HG03097 (cell line): ENCODE results near the gene RHEB.
A peak's percentile ranks its signal among the peaks of the same experiment; 100 is the strongest.

Source experiments
- ATAC-seq: cut with Tn5 transposase; IDR thresholded peaks from one replicate; pipeline ENCODE4 v1.9.1; 2021; ENCODE audit not compliant: unreplicated experiment, low FRiP score

The RHEB gene

DNA sequence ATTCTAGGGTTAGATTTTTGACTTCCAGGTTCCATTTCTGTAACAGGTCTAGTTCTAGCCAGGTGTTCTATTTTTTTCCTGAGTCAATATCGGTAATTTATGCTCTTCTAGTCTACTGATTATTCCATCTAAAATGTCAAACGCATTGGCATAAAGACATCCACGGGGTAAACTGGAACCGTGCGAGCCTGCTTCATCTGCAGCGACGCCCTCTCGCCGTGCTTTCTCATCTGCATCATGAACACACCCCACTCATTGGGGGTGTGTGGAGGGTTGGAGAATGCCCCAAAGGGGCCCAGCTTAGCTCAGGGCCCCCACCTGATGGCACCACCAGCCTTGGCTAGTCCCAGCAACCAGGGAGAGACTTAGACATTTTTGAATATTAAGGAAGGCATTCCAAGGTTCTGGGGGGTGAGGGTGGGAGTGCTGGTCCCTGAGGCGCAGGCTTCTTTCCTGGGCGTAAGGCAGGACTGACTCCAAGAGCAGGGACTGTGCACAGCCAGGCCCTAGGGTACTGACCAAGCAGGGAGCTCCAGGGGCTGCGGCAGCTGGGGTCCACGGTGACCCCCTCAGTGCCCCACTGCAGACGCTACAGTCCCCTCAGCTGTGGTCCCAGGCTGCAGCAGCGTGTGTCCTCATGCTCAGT, 66.9 kb downstream of the RHEB start:
- no peak for ATAC-seq

DNA sequence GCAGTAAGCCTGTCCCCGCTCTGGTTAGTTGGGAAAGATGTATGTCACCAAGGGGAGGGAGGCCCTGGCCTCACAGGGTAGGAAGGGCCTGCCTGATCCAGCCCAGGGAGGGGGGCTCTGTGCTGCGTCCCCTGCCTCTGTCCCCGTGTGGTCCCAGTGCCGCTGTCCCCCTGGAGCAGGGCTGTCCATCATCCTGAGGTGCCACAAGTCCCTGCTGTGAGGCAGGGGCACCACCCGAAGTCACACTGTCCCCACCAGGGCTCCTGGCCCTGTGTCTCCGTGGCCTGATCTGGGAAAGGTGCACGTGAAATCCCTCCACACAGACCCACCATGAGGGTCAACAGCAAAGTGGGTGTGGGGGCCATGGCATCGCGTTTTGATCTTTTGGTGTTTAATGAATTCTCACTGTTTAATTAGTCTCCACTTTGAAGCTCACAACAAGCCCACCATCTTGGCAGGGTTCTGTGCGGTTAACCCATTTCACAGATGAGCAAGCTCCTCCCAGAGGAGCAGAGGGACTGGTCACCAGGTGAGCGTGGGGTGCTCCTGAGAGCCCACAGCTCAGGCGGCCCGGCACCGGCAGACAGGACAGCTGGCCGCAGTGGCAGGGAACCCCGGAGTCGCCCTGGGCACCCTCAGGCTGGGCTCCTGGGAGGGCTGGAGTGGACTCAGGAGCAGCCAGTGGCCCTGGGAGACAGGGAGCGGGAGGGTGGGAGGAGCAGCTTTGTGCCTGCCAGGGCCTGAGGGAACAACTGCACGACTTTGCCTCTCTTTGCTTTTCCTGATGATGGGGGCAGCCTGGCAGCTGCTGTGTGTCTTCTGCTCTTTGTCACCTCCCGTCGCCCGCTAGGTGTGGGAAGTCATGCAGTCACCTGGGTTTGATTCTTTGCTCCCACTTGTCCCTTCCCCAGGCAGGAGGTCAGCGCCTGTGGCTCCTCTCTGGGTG, 67.8 kb downstream of the RHEB start:
- no peak for ATAC-seq

DNA sequence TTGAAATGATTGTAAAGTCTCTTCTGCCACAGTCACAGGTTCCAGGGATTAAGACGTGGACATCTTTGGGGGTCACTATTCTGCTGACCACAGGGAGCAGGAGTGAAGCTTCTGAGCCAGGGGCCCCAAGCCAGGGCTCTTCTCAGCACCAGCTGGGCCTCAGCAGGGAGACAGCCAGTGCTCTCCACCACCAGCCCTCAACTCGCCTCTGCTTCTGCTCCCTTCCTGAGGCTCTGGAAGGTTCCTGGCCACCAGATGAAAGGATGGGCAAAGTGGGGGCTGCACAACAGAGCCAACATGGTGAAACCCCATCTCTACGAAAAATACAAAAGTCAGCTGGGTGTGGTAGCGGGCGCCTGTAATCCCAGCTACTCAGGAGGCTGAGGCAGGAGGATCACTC, 68.5 kb downstream of the RHEB start:
- ATAC-seq = no peak

DNA sequence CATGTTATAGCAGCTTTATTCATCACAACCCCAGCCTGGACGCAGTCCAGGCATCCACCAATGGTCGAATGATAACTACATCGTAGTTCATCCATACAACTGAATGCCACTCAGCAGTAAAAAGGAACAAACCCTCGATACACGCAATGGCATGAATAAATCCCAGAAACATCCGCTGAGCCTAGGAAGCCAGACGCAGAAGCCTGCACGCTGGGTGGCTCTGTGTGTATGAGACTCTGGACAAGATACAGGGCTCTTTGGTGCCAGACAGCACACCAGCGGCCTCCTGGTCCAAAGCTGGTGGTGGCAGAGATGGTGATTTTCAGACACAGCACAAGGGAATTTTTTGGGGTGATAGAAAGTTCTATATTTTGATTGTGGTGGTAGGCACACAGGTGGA, 69.7 kb downstream of the RHEB start:
- ATAC-seq = no peak

DNA sequence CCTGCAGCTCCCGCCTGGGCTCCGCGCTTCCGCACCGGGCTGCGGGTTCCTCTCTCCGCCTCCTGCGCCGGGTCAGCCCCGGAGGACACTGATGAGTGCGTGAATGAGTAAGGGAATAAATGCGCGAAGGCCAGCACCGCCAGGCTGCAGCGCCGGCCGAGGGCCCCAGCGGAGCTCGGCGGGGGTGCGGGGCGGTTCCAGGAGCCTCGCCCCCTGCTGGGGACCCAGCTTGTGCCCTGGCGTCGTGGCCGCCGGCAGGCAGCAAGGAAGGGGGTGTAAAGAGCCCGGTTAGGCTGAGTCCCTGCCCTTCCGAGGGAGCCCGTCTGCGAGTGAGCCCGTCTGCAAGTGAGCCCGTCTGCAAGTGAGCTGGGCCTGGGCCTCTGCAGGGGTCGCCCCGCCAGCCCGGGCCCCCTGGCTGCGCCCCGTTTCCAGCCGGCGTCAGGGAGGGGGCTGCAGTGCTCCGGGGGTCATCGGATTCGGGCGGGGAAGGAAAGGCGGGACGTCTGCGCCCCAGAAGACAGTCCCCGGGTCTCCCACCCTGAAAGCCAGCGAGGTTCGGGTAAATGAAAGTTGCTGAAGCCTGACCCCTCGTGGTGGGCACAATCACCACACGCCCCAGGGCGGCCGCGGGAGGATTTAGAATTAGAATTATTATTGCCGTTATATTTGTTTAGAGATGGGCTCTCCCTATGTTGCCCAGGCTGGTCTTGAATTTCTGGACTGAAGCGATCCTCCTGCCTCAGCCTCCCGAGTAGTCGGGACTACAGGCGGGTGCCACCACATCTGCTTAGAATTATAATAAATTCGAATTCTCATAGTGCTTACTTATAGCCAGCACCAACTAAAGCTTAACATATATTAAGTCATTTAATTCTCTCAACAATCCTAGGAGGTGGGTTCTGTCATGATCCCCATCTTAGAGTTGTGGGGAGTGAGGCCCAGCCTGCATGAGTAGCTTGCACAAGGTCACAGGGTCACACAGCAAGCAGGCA, 71.1 kb downstream of the RHEB start:
- peak; percentile 65 for ATAC-seq

DNA sequence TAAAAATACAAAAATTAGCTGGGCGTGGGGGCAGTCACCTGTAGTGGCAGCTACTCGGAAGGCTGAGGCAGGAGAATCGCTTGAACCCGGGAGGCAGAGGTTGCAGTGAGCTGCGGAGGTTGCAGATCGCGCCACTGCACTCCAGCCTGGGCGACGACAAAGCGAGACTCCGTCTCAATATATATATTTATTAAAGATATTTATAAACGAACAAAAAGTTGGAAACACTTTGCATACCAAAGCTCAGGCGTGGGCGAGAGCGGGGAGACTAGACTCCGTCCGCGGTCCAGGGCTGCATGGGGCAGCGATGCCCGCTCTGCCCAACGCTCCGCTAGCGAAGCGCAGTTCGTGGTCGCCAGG, 71.8 kb downstream of the RHEB start:
- ATAC-seq = no peak

DNA sequence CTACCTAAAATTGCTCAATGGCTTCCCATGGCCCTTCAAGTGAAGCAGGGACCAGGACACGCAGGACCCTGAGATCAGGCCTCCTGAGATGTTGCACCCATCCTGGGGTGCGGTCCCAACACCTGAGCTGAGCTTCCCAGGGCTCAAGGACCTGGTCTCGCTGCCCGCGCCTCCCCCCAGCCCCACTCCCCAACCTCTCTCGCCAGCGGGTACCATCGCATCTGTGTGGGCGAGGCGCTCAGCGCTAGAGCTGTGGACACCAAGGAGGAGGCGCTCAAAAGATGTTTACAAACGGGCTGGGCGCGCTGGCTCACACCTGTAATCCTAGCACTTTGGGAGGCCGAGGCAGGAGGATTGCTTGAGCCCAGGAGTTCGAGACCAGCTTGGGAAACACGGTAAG, 72.4 kb downstream of the RHEB start:
- no peak for ATAC-seq

DNA sequence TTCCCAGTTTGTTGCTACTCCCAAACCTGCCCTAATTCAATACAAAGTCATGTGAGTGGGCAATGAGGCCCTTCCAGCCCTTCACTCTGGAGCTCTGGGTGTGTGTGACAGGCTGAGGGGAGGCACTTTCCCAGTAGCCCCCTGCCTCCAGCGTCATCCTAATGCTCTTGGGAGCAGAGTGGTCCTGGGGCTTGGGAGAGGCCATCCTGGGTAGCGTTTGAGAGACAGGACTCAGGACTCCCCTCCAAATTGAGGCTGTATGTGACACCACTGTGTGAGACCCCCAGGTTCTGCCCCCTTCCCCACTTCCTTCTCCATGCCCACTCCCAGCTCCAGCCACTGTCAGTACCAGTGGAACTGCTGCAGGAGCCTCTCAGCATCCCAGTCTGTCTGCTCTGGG, 73.3 kb downstream of the RHEB start:
- no peak for ATAC-seq

DNA sequence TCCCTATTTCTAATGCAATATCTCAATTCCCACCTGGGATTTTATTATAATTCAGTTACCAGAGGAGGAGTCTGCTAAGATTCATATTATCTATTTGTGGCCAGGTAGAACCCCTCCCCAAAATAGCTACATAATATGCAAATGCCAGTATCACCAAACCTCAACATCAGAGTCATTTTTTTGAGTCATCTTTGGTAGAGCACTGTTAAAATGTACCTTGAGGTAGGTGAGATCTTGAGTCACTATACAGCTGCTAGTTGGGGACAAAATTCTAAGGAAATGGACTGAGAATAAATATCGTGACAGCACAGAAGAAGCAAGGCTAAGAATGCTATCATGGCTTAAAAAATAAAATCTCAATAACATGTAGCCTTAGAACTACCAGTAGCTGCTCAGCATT, 75.1 kb downstream of the RHEB start:
- no peak for ATAC-seq

DNA sequence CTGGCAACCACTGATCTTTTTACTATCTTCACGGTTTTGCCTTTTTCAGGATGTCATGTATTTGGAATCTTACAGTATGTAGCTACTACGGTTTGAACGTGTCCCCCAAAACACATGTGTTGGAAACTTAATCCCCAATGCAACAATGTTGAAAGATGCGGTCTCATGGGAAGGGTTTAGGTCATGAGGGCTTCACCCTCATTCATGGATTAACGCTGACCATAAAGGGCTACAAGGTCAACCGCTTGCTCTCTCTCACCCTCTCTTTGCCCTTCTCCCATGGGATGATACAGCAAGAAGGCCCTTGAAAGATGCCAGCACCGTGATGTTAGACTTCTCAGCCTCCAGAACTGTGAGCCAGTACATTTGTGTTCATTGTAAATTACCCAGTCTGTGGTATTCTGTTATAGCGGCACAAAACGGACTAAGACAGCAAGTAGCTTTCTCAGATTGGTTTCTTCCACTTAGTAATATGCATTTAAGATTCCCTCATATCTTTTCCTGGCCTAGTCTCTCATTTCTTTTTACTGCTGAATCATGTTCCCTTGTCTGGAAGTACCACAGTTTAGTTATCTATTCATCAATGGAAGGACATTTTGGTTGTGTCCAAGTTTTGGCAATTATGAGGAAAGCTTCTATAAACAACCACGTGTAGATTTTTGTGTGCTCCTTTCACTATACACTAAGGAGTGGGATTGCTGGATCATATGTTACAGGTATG, 76.8 kb downstream of the RHEB start:
- ATAC-seq = no peak

DNA sequence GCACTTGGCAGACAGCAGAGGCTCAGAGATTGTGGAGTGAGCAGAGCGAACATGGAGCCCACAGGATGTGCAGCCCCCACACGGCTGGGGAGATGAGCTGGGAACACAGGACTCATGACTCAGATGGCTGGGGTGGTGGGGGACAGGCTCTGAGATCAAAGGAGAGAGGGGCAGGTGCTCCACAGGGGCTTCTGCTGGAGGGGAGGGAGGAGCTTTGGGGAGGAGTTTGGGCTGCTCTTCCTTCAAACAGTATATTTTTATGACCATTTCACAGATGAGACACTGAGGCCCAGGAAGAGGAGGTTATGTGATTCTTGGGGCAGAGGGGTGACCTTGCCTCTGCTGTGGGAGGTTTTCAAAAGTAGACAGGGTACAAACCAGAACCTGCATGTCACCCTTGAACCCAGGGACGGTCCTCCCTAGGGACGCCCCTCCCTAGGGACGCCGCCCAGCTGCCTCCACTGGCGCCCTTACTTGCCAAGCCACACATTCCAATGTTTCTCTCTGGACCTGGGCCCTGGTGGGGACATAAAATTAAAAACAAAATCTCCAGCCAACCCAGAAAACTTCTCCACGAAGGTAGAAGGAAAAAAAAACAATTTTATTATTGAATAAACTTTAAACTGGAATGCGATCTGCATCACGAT, 78.8 kb downstream of the RHEB start:
- no peak for ATAC-seq

DNA sequence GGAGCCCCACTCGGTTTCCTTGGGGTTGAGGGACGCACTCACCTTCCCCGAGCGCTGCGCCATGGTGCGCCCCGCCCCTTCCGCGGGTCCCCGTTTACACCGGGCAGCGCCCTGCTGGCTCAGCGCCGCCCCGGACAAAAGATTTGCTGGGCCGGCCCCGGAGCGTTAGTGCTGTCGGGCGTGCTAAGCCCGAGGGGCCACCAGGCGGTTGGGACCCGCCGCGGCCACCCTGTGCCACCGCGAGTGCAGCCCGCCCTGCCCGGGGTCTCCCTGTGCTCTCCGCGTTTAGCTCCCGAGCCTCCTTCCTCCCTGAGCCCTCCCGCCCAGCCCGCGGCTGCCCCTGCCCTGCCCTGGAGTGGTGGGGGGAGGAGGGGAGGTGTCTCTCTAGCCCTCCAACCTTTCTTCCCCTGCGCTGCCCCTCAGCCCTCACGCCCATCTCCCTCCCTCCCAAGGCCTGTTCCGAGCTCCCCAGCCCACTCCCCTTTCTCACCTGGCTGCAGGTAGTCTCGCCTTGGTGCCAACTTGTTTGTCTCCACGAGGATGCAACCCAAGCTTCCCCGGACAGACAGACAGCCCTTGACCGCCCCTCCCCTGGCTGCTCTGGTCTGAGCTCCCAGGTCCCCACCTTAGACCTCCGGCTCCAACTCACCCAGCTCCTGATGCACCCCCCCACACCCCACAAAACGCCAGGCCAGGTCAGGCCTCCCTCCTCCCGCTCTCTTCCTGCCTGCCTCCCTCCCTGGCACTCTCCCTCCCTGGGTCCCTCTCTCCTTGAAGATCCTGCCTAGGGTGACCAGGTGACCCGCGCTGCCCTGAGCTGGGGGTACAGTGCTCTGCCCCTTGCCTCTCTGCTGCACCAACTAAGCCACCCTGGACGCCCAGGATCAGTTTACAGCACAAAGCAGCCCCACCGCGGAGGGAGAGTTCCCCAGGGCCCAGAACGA, 79.6 kb downstream of the RHEB start, which contains the start of gene CRYGN:
CRYGN (minus strand) TSS at position 287 of the 944 bp plus-strand sequence; CDS start at position 63, 224 bp downstream.
- no peak for ATAC-seq

DNA sequence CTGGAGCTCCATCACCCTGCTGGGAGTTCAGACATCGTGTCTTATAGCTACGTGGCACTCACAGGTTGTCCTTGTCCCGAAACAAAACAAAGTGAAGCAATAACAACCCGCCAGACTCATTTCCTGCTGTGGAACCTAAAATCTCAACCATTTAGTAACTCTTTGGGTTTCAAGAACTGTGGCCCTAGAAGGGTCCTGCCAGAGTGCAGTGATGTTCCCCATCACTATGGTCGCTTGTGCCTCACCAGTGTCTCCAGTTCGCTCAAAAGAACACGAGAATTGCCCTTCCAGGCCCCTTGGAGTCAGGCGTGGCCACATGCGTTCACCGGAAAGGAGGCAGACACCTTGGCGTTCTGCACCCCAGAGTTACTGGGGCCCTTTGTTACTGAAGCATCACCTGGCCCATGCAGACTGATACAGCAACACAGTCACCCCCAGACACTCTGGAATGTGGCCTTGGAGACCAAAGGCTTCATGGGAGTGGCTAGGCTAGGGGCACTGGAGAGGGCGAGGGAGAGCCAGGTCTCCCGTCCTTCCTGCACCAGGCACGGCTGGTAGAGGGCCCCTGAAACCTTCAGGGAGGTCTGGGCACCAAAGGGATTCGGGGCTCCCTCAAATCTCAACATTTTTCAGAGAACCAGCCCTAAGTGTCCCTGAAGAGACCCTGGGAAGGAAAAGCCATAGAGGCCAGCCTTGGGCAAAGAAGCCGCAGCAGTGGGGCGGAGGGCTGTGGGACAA, 80.7 kb downstream of the RHEB start:
- no peak for ATAC-seq

DNA sequence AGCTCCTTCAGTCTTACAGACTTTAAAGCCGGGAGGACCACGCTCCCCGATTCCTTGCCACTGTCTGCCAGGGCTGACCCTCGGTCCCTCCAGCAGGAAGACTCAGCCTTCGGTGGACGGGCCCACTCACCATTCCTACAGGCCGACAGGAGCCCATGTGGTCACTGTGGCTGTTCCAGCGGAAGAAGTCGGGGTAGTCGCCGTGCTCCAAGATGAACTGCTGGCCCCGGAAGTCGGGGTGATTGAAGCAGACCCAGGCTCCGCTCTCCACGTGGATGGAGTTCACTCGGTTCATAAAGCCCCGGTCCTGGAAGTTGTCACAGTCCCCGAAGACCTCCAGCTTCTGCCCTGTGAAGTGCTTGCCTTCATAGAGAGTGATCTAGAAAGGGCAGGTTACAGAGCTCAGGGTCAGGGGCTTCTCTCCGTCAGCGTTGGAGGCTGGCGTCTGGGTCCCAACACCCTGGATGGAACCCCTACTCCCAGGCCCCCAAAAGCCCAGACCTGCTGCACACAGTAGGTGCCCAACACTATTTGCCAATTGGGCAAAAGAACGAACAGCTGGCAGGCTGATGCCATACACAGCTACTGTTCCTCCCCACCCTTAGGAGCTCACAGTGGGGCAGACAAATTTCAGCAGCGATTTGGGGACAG, 81.7 kb downstream of the RHEB start:
- ATAC-seq = no peak

DNA sequence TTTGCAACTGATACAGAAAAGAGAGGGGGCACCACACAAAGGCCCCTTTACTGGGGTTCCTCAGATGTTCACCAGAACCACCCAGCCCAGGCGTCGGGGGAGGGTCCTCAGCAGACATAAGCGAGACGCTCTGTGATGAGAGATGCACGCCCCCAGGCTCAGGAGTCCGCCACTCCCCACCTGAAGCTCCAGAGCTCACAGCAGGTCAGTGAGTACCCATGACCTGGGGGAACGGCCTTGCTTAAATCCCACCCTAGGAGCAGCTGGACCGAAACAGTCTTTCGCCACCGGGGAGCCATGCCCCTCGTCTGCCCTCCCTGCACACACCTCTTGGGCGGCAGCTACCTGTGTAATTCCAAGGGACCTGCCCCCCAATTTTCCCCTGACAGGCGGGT, 82.5 kb downstream of the RHEB start:
- no peak for ATAC-seq

DNA sequence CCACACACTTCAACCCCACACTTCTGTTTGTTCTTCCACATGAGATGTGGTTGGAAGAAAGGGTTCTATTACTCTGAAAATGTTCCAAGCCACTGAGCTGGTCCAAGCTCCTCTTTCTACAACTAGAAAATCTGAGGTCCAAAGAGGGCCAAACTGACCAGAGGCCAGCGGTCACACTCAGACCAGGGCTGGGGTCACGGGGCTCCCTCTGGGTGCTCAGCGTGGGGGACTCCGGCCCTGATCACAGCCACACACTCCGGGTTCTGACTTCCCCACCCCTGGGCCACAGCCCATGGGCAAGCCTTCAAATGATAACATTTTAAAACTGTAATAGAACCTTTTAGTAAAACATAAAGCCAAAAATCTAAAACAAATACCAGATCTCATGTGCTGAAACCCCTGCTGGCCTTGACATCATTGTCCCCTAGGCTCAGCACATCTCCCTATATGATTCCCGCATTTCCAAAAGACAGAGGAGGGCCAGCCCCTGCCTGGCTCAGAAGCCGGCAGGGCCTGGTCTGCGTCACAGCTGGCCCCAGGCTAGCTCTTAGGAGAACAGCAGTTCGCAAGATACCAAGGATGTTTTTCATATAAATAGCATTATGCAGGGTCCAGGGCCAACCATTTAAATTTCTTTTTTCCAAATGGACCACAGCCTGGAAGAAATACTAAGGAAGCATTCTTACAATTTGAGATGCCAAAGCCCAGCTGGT, 83.1 kb downstream of the RHEB start:
- no peak for ATAC-seq

DNA sequence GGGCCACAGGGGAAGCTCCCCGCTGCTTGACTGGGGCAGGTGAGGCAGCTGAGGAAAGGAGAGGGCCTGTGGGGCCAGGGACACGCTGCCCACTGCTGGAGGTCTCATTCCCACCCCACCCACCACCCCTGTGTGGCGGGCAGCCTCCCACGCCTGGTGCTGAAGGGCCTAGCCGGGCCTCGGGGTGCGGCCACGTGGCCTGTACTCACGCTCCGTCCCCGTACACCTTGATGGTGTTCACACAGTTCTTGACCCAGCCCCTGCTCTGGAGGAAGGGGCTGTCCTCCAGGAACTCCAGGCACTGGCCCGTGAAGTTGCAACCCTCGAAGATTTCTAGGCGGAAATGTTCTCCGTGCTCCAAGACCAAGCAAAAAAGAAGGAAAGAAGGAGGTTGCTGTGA, 83.7 kb downstream of the RHEB start:
- no peak for ATAC-seq
